Measurements from ENCODE around the gene UBE2A. TPM values are rescaled to one million over a fixed set of nuclear protein-coding genes. Genes with fewer than 3 reads are reported as not detected.

The UBE2A gene
- total RNA-seq, 1 donor from 2014 or later, result 35.2 TPM

- Histone ChIP-seq H3K4me3 (ENCODE audit: low read depth, low read length) (no peak overlapping the region), H3K36me3 (ENCODE audit: control insufficient read depth, insufficient read depth, low read length) (no peaks in the 10 kb centered on the region), H3K27me3 (ENCODE audit: control insufficient read depth, insufficient read depth, low read length) (no peaks in the 10 kb centered on the region)
- TF ChIP-seq, protein P1, sequence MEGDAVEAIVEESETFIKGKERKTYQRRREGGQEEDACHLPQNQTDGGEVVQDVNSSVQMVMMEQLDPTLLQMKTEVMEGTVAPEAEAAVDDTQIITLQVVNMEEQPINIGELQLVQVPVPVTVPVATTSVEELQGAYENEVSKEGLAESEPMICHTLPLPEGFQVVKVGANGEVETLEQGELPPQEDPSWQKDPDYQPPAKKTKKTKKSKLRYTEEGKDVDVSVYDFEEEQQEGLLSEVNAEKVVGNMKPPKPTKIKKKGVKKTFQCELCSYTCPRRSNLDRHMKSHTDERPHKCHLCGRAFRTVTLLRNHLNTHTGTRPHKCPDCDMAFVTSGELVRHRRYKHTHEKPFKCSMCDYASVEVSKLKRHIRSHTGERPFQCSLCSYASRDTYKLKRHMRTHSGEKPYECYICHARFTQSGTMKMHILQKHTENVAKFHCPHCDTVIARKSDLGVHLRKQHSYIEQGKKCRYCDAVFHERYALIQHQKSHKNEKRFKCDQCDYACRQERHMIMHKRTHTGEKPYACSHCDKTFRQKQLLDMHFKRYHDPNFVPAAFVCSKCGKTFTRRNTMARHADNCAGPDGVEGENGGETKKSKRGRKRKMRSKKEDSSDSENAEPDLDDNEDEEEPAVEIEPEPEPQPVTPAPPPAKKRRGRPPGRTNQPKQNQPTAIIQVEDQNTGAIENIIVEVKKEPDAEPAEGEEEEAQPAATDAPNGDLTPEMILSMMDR (IDR thresholded peaks at IDR 0.05; ENCODE audit: insufficient read depth, low read length, poor library complexity, severe bottlenecking), result no peak
- no peak for DNase-seq (ENCODE audit: low read depth)
Measured at GRCh38 chrX:119625843-119626242, 51.5 kb downstream of the UBE2A start.

Other genes with a start within 250 kb of the UBE2A start
- 5.6 and 9.8 TPM in 2 replicates for gene SLC25A43, start 175.2 kb upstream of the UBE2A start, total RNA-seq
- gene SLC25A5, start 106.1 kb upstream of the UBE2A start, total RNA-seq, result 274 and 335 TPM in 2 replicates
- gene STEEP1, start 9.2 kb upstream of the UBE2A start, total RNA-seq, result 14.5 and 27.4 TPM in 2 replicates
- gene NKRF, start 31.9 kb downstream of the UBE2A start, total RNA-seq, result 6.8 and 7.7 TPM in 2 replicates
- gene SEPTIN6, start 118.6 kb downstream of the UBE2A start, total RNA-seq, result 30.2 and 32.0 TPM in 2 replicates
- not detected in 2 replicates for gene SOWAHD, start 184.0 kb downstream of the UBE2A start, total RNA-seq
- gene RPL39, start 217.1 kb downstream of the UBE2A start, total RNA-seq, result 7,088 and 9,048 TPM in 2 replicates